Measurements from ENCODE around the gene RBP4. TPM values are rescaled to one million over a fixed set of nuclear protein-coding genes. Genes with fewer than 3 reads are reported as not detected.

Gene RBP4
- total and polyA plus RNA-seq, 10 of the 15 experiments (the other 5 are each of a cell fraction or from before 2014, with no cell fraction given) = 1.2 TPM; not detected in 9

GRCh38 chr10:93593254-93593653 is 7.8 kb downstream of the RBP4 start:
- BruUV-seq (replicated peaks) = no TSS peak
- Histone ChIP-seq H3K79me2 (ENCODE audit: control insufficient read depth, insufficient read depth, low read length) (no peaks in the 10 kb centered on the region), H3K27me3 (replicated peaks in 1 of 2; ENCODE audit: control insufficient read depth in 2 of 2, insufficient read depth in 2 of 2, low read length in 1 of 2) (peaks cover 0 to 3% of the 10 kb centered on the region in 2 experiments; a peak in 2 of 4 replicates), H3K9ac (ENCODE audit: control insufficient read depth, insufficient read depth, low read length) (no peak overlapping the region), H3K4me3 (no peak overlapping the region), H2AFZ (ENCODE audit: control insufficient read depth, low read depth, low read length) (no peak overlapping the region), H4K20me1 (ENCODE audit: control insufficient read depth, insufficient read depth) (no peaks in the 10 kb centered on the region), H3K4me2 (ENCODE audit: control insufficient read depth, insufficient read depth) (no peak overlapping the region), H3K4me1 (ENCODE audit: control insufficient read depth, insufficient read depth, low read length) (no peaks in the 10 kb centered on the region), H3K27ac (ENCODE audit: control insufficient read depth, insufficient read depth) (no peak overlapping the region), H3K36me3 (ENCODE audit: control insufficient read depth in 2 of 2, insufficient read depth in 2 of 2, low read length in 1 of 2) (no peaks in the 10 kb centered on the region), H3K9me3 (replicated peaks; ENCODE audit: control insufficient read depth, insufficient read depth, low read length) (no peaks in the 10 kb centered on the region)
- WGBS (ENCODE audit: insufficient coverage, insufficient replicate concordance, low lambda C conversion rate, missing lambda C conversion rate) = 31% methylated on average over 4 of the region's 4 CpGs
- intact Hi-C loops (cut with micrococcal nuclease; ENCODE audit: unreplicated experiment) = no loop called here
- ChIA-PET RAD21 (ENCODE audit: unreplicated experiment) (no interaction called here), CTCF (no interaction called here), SMC1A (ENCODE audit: uncharacterized antibody, unreplicated experiment) (no interaction called here), POLR2A (no interaction called here)
- DNase-seq (ENCODE audit: low read depth, low spot score) (no peak), ATAC-seq (no peak), FAIRE-seq (no peak)
- TF ChIP-seq MYC (IDR thresholded peaks at IDR 0.05; ENCODE audit: insufficient read depth, insufficient read length, insufficient replicate concordance, low read length, severe bottlenecking) (no peak), JUNB (IDR thresholded peaks at IDR 0.05) (no peak), HCFC1 (IDR thresholded peaks at IDR 0.05; ENCODE audit: low read length) (no peak), LARP7 (IDR thresholded peaks at IDR 0.05) (no peak), YBX1 (IDR thresholded peaks at IDR 0.05) (no peak), BCL11A (IDR thresholded peaks at IDR 0.05; ENCODE audit: low read depth, low read length) (no peak), GATAD2B (conservative IDR thresholded peaks at IDR 0.05; ENCODE audit: low read depth) (no peak), EP300 (IDR thresholded peaks at IDR 0.05; ENCODE audit: borderline replicate concordance in 1 of 2, control insufficient read depth in 1 of 2, low read depth in 2 of 2, low read length in 2 of 2) (no peak), RBBP5 (conservative IDR thresholded peaks at IDR 0.05) (no peak), MEF2A (IDR thresholded peaks at IDR 0.05; ENCODE audit: insufficient read depth, low read depth, low read length) (no peak), ZZZ3 (IDR thresholded peaks at IDR 0.05; ENCODE audit: control insufficient read depth, insufficient read length, low read depth) (no peak), CBX5 (IDR thresholded peaks at IDR 0.05; ENCODE audit: low read depth) (no peak), BCLAF1 (IDR thresholded peaks at IDR 0.05) (no peak)
- TF ChIP-seq, protein P1, sequence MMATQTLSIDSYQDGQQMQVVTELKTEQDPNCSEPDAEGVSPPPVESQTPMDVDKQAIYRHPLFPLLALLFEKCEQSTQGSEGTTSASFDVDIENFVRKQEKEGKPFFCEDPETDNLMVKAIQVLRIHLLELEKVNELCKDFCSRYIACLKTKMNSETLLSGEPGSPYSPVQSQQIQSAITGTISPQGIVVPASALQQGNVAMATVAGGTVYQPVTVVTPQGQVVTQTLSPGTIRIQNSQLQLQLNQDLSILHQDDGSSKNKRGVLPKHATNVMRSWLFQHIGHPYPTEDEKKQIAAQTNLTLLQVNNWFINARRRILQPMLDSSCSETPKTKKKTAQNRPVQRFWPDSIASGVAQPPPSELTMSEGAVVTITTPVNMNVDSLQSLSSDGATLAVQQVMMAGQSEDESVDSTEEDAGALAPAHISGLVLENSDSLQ (IDR thresholded peaks at IDR 0.05) = no peak
- in situ Hi-C loops (cut with MboI) = no loop called here
